ENCODE measurements around the gene XPC. TPM values are rescaled to one million over a fixed set of nuclear protein-coding genes. Genes with fewer than 3 reads are reported as not detected.

The XPC gene
- total and polyA plus RNA-seq, 2 of the 8 experiments (the other 6 are each of a cell fraction or from before 2014, with no cell fraction given) = 8.8 to 27.3 TPM

GRCh38 chr3:14138878-14139655 lies 39.3 kb downstream of the XPC start:
- no peak overlapping the region for H3K27ac ChIP-seq (ENCODE audit: low read depth, low read length)
- H2BK12ac ChIP-seq (ENCODE audit: low read depth, low read length) = no peak overlapping the region
- POLR2A ChIA-PET (ENCODE audit: partially characterized antibody) = interaction anchor here (1.0 to 6.2 kb wide), 2 partner anchors 14 to 39 kb away, joined by 3 to 32 read pairs; partner anchors contain the start of genes CHCHD4, LSM3, TMEM43 and XPC
- H3K79me1 ChIP-seq (ENCODE audit: low read depth, low read length) = no peaks in the 10 kb centered on the region
- H2AFZ ChIP-seq (ENCODE audit: low read length) = no peak overlapping the region
- no peak overlapping the region for H3K56ac ChIP-seq (replicated peaks; ENCODE audit: insufficient read length, low read depth, low read length)
- FAIRE-seq = no peak
- CTCF ChIA-PET (ENCODE audit: partially characterized antibody) = interaction anchor here (0.9 to 1.4 kb wide), 4 partner anchors 10 to 243 kb away, joined by 3 to 6 read pairs (median 4); no protein-coding TSS in a partner anchor
- H4K20me1 ChIP-seq (replicated peaks in 1 of 2; ENCODE audit: control insufficient read depth in 1 of 2, insufficient read depth in 2 of 2, low read length in 2 of 2) = peaks cover 2 to 13% of the 10 kb centered on the region in 2 experiments
- no peak overlapping the region for H3K23ac ChIP-seq (ENCODE audit: insufficient read length)
- H3K9ac ChIP-seq (replicated peaks in 1 of 4; ENCODE audit: extremely low read depth in 1 of 4, low read depth in 3 of 4, low read length in 3 of 4) = no peak overlapping the region
- no peak overlapping the region for H2BK20ac ChIP-seq (ENCODE audit: low read length)
- no peak overlapping the region for H3K4ac ChIP-seq (replicated peaks; ENCODE audit: insufficient read length, low read depth, low read length)
- no peak overlapping the region for H2AK5ac ChIP-seq (ENCODE audit: low read depth, low read length)
- no peaks in the 10 kb centered on the region for H3K4me1 ChIP-seq (replicated peaks in 1 of 4; ENCODE audit: control insufficient read depth in 3 of 4, insufficient read depth in 4 of 4, low read length in 3 of 4)
- no peaks in the 10 kb centered on the region for H3K23me2 ChIP-seq (ENCODE audit: low read depth, low read length)
- H3K4me3 ChIP-seq (ENCODE audit: extremely low read depth in 1 of 4, insufficient read depth in 2 of 4, low read depth in 3 of 4, low read length in 4 of 4) = no peak overlapping the region
- H3K9me3 ChIP-seq (ENCODE audit: insufficient read depth in 2 of 2, low read depth in 1 of 2, low read length in 1 of 2) = no peaks in the 10 kb centered on the region
- H2BK15ac ChIP-seq (ENCODE audit: low read length) = no peak overlapping the region
- H4K91ac ChIP-seq (replicated peaks; ENCODE audit: insufficient read length, low read length) = no peak overlapping the region
- no peak for DNase-seq (ENCODE audit: low read depth in 1 of 2, low spot score in 2 of 2)
- H3K79me2 ChIP-seq (ENCODE audit: control insufficient read depth in 1 of 2, insufficient read depth in 2 of 2, low read length in 2 of 2) = no peaks in the 10 kb centered on the region
- no peaks in the 10 kb centered on the region for H3K27me3 ChIP-seq (replicated peaks in 1 of 4; ENCODE audit: control insufficient read depth in 3 of 4, extremely low read depth in 1 of 4, insufficient read depth in 3 of 4, low read length in 3 of 4)
- no peak overlapping the region for H3K4me2 ChIP-seq (ENCODE audit: insufficient read depth in 1 of 2, low read depth in 2 of 2, low read length in 2 of 2)
- H2BK5ac ChIP-seq (ENCODE audit: low read depth, low read length) = peak overlapping the region; percentile 35; the same call in 1 of the 2 replicates
- peaks cover 0 to 18% (median 14%) of the 10 kb centered on the region in 4 experiments; a peak in 5 of 8 replicates for H3K36me3 ChIP-seq (ENCODE audit: control insufficient read depth in 2 of 4, insufficient read depth in 4 of 4, low read length in 3 of 4)
- H3K18ac ChIP-seq (ENCODE audit: extremely low read depth, low read length) = no peak overlapping the region
- no peak overlapping the region for H3K14ac ChIP-seq (ENCODE audit: insufficient read length)
- 90% methylated on average over 14 of the region's 14 CpGs; no CpG with 5 or more reads in 1 of the 2 experiments for WGBS, 2 experiments (ENCODE audit: extremely low coverage in 1 of 2, insufficient coverage in 1 of 2, insufficient read length in 1 of 2, insufficient replicate concordance in 2 of 2, low coverage in 1 of 2, low lambda C conversion rate in 2 of 2, missing lambda C conversion rate in 1 of 2)
- H4K5ac ChIP-seq (ENCODE audit: insufficient read length, low read depth, low read length) = no peak overlapping the region
- no peak overlapping the region for H4K8ac ChIP-seq (ENCODE audit: extremely low read depth, insufficient read depth, low read length)
- no peak overlapping the region for H2BK120ac ChIP-seq (replicated peaks; ENCODE audit: low read depth, low read length)
- TF ChIP-seq YY1 (IDR thresholded peaks at IDR 0.05; ENCODE audit: low read depth, low read length) (no peak), HDAC2 (IDR thresholded peaks at IDR 0.05; ENCODE audit: borderline replicate concordance in 1 of 2, low read depth in 2 of 2, low read length in 2 of 2) (no peak), SUZ12 (IDR thresholded peaks at IDR 0.05; ENCODE audit: low read length) (no peak), CBX8 (IDR thresholded peaks at IDR 0.05; ENCODE audit: borderline replicate concordance, low read depth, low read length) (no peak), MAFK (IDR thresholded peaks at IDR 0.05; ENCODE audit: low read depth, low read length) (no peak), TCF12 (IDR thresholded peaks at IDR 0.05; ENCODE audit: low read depth, low read length) (no peak), ZNF274 (IDR thresholded peaks at IDR 0.05; ENCODE audit: borderline replicate concordance, extremely low read depth, low read length) (no peak), TAF1 (IDR thresholded peaks at IDR 0.05; ENCODE audit: low read depth, low read length) (no peak), PHF8 (conservative IDR thresholded peaks at IDR 0.05; ENCODE audit: low read depth, low read length) (no peak), KDM1A (IDR thresholded peaks at IDR 0.05; ENCODE audit: borderline replicate concordance, low read length) (no peak), EZH2 (IDR thresholded peaks at IDR 0.05; ENCODE audit: low read depth, low read length, severe bottlenecking) (no peak)

Data from H1 (cell line).